ENCODE measurements around the gene STAM2.

STAM2 gene

GRCh38 chr2:152072011-152072410 is 103.6 kb downstream of the STAM2 start:
- no peak for DNase-seq (ENCODE audit: low read depth in 2 of 2)

DNA sequence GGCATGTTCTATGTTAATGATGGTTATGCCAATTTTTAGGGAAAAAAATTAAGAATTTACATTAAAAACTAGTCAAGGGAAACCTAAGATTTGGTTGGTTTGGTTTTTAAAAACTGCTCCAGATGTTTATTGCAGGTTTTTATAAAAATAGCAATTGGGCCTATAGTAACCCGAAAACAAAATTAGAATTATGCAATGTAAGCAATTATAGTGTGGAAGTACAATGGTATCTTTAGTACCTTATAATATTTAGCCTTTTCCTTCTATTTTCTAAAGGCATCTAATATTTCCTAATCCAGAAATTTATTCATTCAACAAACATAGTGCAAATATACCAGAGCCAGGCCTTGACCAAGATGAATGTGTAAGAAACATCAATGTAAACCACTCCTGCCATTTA is 104.0 kb downstream of the STAM2 start:
- DNase-seq (ENCODE audit: low read depth in 2 of 2): no peak

- no peak for DNase-seq (ENCODE audit: low read depth in 2 of 2)
Observed at GRCh38 chr2:152071092-152071491, 104.5 kb downstream of the STAM2 start.

DNA sequence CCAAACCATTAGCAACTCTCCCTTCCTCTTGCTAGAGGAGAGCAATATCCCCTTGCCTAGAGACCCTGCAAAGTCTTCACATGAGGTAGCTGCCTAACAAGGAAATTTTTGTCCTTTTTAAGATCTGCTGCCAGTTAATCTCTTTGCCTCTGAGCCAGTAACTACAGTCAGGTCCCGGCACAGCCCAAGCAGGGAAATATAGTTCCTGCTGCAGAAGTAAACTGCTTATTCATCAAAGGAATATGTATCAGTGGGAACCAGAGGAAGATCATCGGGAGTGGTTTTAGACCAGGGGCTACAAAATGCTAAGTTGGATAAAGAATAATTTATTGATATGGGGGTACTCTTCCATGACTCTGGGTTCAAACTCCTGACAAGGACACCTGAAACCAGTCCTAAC is 107.3 kb downstream of the STAM2 start:
- DNase-seq (ENCODE audit: low read depth in 2 of 2): no peak

GRCh38 chr2:152067823-152068222 is 107.7 kb downstream of the STAM2 start:
- no peak for DNase-seq (ENCODE audit: low read depth in 2 of 2)

Measured in stimulated activated CD4-positive, alpha-beta T cell treated with anti-CD3 and anti-CD28 coated beads, Interleukin-12 subunit alpha, Interleukin-12 subunit beta, amount 100 ng/mL, for 24 hours (primary cell).